Peyer's patch (tissue), 4 donors: Measurements from ENCODE around the gene ZNF787.

ENCODE experiments used
- CTCF ChIP-seq, 6 experiments: fragments of 450-650 bp in 4 of 6; fragments of 200-600 bp in 2 of 6; sonication (generic) in 1 of 6; IDR thresholded peaks; one replicate each; pipeline ENCODE4 v1.5.1; 2017 to 2019; ENCODE audit warnings: antibody characterized with exemption in 6 of 6, mild to moderate bottlenecking in 3 of 6, moderate library complexity in 1 of 6
- POLR2A ChIP-seq, 2 donors: fragments of 450-650 bp; IDR thresholded peaks; one replicate each; pipeline ENCODE4 v1.5.1; 2017; ENCODE audit warnings: antibody characterized with exemption in 2 of 2, mild to moderate bottlenecking in 2 of 2, moderate library complexity in 2 of 2

GRCh38 chr19:56104423-56104822 is 16.7 kb downstream of the ZNF787 start:
- TF ChIP-seq POLR2A (IDR thresholded peaks at IDR 0.05): no peak
- TF ChIP-seq CTCF (IDR thresholded peaks at IDR 0.05): no peak
